Effector memory CD4-positive, alpha-beta T cell (primary cell): ENCODE results near the gene SOX13.
"Not testable (repeated sequence)": the region's sequence is repeated elsewhere in the genome, so short reads cannot be mapped to it uniquely, and the experiment has no call there.

Source experiments
- DNase-seq, 3 donors: peaks; one replicate each; pipeline ENCODE4 v3.0.0-alpha.2; 2020
- H3K27ac ChIP-seq: 2 replicates; pipeline ENCODE4 v1.7.0; 2013; ENCODE audit warnings: mild to moderate bottlenecking, low read length, moderate library complexity; ENCODE audit not compliant: insufficient read depth, poor library complexity, severe bottlenecking
- H3K27me3 ChIP-seq: replicated peaks from 2 replicates; pipeline ENCODE4 v1.7.0; 2013; ENCODE audit warnings: mild to moderate bottlenecking, low read length; ENCODE audit not compliant: insufficient read depth, control insufficient read depth, poor library complexity, severe bottlenecking
- H3K36me3 ChIP-seq: 2 replicates; pipeline ENCODE4 v1.7.0; 2013; ENCODE audit warnings: mild to moderate bottlenecking, low read length, moderate library complexity; ENCODE audit not compliant: control insufficient read depth, insufficient read depth
- H3K4me1 ChIP-seq: 2 replicates; pipeline ENCODE4 v1.7.0; 2013; ENCODE audit warnings: low read length, mild to moderate bottlenecking; ENCODE audit not compliant: control insufficient read depth, insufficient read depth, poor library complexity, severe bottlenecking
- H3K4me3 ChIP-seq: 2 replicates; pipeline ENCODE4 v1.7.0; 2013; ENCODE audit warnings: low read length, low read depth, mild to moderate bottlenecking; ENCODE audit not compliant: insufficient read depth, poor library complexity, severe bottlenecking
- H3K9me3 ChIP-seq: 2 replicates; pipeline ENCODE4 v1.7.0; 2013; ENCODE audit warnings: mild to moderate bottlenecking, low read length, moderate library complexity; ENCODE audit not compliant: control insufficient read depth

The SOX13 gene

DNA sequence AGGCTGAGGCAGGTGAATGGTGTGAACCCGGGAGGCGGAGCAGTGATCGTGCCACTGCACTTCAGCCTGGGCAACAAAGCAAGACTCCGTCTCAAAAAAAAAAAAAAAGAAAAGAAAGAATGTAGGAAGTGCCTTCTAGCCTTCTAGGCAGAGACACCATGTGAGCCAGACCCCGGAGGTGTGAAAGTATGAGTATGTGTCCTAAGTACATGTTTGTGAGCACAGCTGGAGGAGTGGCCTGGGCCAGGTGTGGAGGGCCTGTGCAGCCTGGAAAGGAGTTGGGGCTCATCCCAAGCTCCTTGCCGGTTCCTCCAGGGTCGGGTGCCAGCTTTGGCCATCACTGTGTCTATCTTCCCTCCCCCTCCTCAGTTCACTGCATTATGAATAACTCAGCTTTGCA lies 13.0 kb downstream of the SOX13 start:
- no peak for DNase-seq
- H3K27ac ChIP-seq = no peak overlapping the region
- H3K9me3 ChIP-seq = no peaks in the 10 kb centered on the region
- no peaks in the 10 kb centered on the region for H3K27me3 ChIP-seq
- H3K36me3 ChIP-seq = no peaks in the 10 kb centered on the region
- no peak overlapping the region for H3K4me3 ChIP-seq
- no peaks in the 10 kb centered on the region for H3K4me1 ChIP-seq

DNA sequence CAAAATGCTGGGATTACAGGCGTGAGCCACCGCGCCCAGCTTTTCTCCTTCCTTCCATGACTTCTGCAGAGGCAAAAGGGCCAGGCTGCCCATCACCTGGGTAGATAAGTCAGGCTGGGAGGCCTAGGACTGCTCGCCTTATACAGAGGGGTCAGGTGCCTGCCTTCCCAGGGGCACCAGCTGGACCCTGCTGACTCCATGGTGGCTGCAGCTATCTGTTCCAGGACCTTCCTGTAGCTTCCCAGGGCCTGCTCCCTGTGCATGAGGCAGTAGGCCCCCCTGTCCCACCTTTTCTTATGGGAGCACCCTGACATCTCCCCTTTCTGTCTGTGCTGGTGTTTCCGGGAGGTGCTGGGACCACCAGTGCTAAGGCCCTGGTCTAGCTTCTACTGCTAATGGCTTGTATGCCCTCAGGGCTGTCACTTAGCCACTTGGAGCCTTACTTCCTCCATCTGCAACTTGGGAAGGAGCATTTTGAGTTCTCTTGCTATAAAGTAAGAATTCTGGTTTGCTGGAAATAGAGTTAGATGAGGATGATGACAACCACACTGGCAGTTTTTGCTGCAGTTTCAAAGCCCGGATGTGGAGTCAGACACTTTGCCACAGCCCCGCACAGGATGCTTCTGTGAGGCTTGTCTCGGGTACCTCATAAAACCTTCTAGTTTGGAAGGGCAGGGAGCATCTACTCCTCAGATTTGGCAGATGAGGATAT lies 14.4 kb downstream of the SOX13 start:
- no peaks in the 10 kb centered on the region for H3K27me3 ChIP-seq
- H3K9me3 ChIP-seq = no peaks in the 10 kb centered on the region
- no peak overlapping the region for H3K4me3 ChIP-seq
- H3K4me1 ChIP-seq = no peaks in the 10 kb centered on the region
- DNase-seq = no peak
- no peak overlapping the region for H3K27ac ChIP-seq
- no peaks in the 10 kb centered on the region for H3K36me3 ChIP-seq

DNA sequence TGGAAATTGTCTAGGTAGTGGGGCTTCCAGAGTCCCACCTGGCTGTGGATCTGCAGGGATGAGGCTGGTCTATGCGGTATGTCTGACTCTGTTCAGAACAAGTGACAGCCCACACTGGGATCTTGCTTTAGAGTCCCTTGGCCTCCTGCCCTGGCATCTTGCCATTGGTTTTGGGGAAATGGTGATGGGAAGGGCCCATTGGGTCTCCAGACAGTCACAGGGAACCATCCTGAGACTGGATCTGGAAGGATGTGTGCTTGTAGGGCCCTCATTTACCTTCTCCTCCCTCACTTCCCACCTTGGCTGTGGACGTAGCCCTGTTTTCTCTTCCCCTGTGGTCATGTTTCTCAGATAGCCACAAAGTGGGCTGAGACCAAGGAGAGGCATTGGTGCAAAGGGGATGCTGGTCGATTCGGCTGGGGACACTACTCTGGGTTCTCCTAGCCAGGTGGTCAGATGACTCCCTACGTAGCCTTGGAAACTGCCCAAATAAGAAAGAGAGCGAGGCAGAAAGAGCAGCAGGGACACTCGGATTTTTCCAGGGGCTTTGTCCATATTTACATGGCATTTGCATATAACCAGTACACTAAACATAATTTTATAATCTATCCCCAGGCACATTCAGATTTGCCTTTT lies 15.1 kb downstream of the SOX13 start:
- H3K36me3 ChIP-seq = no peaks in the 10 kb centered on the region
- H3K4me3 ChIP-seq = no peak overlapping the region
- no peak for DNase-seq
- no peaks in the 10 kb centered on the region for H3K4me1 ChIP-seq
- H3K27ac ChIP-seq = no peak overlapping the region
- H3K9me3 ChIP-seq = no peaks in the 10 kb centered on the region
- H3K27me3 ChIP-seq = no peaks in the 10 kb centered on the region

DNA sequence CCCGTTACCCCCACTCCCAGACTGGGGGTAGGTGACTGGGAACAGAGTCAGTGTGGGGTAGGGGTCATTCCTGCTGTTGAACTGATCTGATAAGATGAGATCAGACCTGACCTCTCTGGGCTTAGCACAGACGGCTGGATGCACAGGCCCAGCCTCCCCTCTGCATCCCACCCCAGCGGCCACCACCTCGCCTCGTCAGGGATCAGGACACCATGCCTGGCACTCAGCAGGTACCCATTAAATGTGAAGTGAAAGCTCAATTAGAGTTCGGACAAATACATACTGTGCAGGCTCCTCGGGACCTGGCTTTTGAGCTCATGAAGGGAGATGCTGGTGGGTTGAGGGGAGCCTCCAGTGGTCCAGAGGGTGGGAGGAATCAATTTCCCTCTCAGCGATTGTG lies 15.7 kb downstream of the SOX13 start:
- no peaks in the 10 kb centered on the region for H3K27me3 ChIP-seq
- H3K4me3 ChIP-seq = no peak overlapping the region
- no peaks in the 10 kb centered on the region for H3K4me1 ChIP-seq
- no peak overlapping the region for H3K27ac ChIP-seq
- H3K9me3 ChIP-seq = no peaks in the 10 kb centered on the region
- DNase-seq = no peak
- no peaks in the 10 kb centered on the region for H3K36me3 ChIP-seq

DNA sequence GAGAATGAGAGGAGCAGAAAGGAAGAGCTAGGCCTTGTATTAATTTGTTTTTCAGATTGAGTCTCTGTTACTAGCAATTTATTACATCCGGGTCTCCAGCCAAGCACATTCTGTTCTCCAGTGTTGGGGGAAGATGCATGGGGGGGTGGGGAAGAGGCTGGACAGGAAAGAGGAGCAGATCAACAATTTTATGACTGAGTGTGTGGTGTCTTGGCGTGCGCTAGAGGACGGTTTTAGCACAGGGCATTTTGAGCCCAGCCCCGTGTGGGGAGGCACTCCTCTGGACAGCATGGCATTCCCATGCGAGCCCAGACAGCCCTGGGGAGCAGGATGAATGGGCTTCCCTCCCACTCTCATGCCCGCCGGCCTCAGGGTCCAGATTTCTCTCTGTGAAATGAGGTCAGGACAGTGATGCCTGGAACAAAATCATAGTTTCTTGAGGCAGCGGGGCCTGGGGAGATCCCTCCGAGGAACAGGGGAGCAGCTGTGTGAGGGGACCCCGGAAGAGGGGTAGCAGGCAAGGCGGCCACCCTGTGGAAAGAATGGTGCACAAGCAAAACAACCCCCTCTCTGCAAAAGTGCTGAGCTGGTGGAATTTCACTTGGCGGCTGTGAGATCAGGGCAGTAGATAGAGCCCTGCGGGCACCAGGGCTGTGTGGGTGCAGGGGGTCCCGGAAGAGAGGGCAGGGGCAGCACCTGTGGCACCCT lies 16.3 kb downstream of the SOX13 start:
- no peaks in the 10 kb centered on the region for H3K27me3 ChIP-seq
- no peak overlapping the region for H3K4me3 ChIP-seq
- no peaks in the 10 kb centered on the region for H3K36me3 ChIP-seq
- no peak for DNase-seq
- no peaks in the 10 kb centered on the region for H3K9me3 ChIP-seq
- no peak overlapping the region for H3K27ac ChIP-seq
- no peaks in the 10 kb centered on the region for H3K4me1 ChIP-seq

DNA sequence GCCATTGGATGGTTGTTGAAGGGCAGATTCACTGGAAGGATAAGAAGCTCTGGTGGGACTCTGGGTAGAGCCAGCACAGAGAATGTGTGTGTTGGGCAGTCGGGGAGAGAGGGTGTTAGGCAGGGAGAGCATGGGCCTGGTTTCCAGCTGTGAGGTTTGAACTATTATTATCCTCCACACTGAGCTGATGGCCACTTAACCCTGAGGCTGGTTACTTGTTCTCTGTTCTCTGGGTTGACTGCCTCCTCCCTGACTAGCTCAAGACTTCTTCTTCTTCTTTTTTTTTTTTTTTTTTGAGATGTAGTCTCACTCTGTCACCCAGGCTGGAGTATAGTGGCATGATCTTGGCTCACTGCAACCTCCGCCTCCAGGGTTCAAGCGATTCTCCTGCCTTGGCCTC lies 17.2 kb downstream of the SOX13 start:
- H3K27ac ChIP-seq, H3K36me3 ChIP-seq, H3K4me1 ChIP-seq, H3K4me3 ChIP-seq, DNase-seq, H3K9me3 ChIP-seq, H3K27me3 ChIP-seq: not testable (repeated sequence)

DNA sequence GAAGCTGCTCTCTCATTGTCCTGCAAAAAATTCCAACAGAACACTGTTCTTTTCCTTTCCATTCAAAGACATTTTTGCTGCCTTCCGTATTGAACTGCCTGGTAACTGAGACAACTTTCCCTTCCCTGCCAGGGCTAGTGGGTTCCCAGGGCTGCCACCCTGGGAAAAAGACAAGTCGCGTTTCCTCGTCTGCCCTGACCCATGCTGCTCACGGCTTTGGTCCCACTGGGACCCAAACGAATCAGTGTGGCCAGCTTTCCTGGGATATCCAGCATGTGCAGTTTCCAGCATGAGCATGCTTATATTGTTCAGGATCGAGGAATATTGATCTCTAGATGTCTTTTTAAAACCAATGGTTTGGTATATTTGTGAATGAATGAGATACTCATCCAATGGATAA lies 18.2 kb downstream of the SOX13 start:
- no peak for DNase-seq
- H3K4me1 ChIP-seq = no peaks in the 10 kb centered on the region

DNA sequence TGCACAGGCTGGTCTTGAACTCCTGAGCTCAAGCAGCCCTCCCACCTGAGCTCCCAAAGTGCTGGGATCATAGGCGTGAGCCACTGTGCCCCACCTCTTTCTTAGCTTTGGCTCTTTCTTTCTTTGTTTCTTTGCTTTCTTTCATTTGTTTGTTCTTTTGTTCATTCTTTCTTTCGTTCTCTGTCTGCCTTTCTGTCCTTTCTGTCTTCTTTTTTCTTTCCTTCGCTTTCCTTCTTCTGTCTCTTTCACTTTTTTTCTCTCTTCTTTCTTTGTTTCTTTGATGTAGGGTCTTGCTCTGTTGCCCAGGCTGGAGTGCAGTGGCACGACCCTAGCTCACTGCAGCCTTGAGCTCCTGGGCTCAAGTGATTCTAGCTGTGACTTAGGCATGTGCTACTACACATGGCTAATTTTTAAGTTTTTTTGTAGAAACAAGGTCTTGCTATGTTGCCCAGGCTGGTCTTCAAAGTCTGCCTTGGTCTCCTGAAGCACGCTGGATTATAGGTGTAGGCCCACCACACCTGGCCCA lies 18.9 kb downstream of the SOX13 start:
- Histone ChIP-seq H3K9me3 (no peaks in the 10 kb centered on the region), H3K27me3 (no peaks in the 10 kb centered on the region), H3K36me3 (no peaks in the 10 kb centered on the region), H3K27ac (no peak overlapping the region), H3K4me3 (no peak overlapping the region), H3K4me1 (no peaks in the 10 kb centered on the region)
- DNase-seq = no peak

More for the DNA sequence above, 18.2 kb downstream of the SOX13 start:
- no peak overlapping the region for H3K27ac ChIP-seq
- H3K27me3 ChIP-seq = no peaks in the 10 kb centered on the region
- no peaks in the 10 kb centered on the region for H3K9me3 ChIP-seq
- no peaks in the 10 kb centered on the region for H3K36me3 ChIP-seq
- H3K4me3 ChIP-seq = no peak overlapping the region

DNA sequence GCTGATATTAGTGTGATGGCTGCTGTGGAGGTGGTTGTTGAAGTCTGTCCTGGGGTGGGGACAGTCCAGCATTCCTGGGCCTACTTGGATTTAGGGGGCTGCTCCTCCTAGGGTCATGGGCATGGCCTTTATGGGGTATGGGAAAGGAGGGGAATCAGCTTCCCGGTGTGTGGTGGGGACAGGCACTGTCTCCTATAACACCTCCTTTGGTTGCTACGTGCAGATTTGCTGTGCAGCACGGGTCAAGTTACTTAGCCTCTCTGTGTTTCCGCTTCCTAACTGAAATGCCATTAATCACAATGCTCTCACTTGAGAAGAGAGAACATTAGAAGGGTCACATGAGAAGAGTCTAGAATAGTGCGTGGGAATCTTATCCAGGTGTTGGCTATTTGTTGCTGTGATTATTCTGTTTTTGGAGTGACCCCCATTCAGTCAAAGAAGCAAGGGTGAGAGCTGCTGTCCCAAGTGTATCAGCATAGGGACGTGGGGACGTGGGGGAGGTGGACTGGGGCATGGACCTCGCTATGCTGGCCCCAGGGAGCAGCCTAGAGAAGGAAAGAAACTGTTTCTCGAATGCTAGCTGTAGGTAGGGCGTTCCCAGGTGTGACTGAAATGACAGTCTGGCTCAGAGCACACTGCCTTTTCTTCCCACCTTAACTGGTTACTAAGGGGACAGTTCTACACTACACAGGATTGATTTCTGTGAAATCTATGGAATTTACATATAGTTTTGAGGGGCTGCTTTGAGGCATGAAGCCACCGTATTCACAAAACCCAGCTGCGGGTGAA lies 19.9 kb downstream of the SOX13 start:
- Histone ChIP-seq H3K36me3 (no peaks in the 10 kb centered on the region), H3K27ac (no peak overlapping the region), H3K4me1 (no peaks in the 10 kb centered on the region), H3K9me3 (no peaks in the 10 kb centered on the region), H3K27me3 (no peaks in the 10 kb centered on the region), H3K4me3 (no peak overlapping the region)
- DNase-seq = no peak
